Measurements from ENCODE around the gene SIRT4.

DNA sequence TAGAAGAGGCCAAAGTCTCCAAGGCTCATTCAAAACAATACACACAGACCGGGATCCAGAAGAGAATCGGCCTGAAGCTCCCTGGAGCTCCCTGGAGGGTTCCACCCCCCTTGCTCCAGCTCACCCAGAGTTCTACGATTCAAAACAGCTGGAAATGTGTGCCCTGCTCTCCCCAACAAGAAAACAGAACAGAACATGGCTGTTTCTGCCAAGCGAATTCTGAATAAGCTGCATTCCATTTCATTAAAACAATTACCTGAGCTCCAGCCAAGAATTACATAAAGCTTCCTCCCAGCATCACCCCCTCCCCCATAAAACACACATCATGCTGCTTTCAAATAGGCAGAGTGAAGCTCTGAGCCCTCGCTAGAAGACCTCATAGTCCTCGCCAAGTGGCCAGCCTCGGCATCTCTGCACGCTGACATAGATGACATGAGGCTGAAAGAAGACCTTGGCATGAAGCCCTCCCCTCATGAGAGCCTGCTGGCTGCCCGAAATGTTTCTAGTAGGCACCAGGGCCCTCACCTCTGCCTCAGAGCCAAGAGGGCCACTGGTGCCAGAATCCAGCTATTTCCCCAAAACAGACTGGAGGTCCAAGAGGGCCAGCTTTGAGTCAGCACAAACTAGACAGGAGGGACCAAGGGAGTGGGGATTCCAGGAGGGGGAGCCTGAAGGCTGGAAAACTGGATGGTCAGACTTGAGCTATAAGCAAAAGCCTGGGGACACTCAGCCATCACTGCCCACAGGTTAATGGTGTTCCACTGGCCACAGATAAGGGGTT is 44.9 kb upstream of the SIRT4 start:
- TF ChIP-seq, protein P1, sequence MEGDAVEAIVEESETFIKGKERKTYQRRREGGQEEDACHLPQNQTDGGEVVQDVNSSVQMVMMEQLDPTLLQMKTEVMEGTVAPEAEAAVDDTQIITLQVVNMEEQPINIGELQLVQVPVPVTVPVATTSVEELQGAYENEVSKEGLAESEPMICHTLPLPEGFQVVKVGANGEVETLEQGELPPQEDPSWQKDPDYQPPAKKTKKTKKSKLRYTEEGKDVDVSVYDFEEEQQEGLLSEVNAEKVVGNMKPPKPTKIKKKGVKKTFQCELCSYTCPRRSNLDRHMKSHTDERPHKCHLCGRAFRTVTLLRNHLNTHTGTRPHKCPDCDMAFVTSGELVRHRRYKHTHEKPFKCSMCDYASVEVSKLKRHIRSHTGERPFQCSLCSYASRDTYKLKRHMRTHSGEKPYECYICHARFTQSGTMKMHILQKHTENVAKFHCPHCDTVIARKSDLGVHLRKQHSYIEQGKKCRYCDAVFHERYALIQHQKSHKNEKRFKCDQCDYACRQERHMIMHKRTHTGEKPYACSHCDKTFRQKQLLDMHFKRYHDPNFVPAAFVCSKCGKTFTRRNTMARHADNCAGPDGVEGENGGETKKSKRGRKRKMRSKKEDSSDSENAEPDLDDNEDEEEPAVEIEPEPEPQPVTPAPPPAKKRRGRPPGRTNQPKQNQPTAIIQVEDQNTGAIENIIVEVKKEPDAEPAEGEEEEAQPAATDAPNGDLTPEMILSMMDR (IDR thresholded peaks at IDR 0.05; ENCODE audit: low read depth, low read length, poor library complexity, severe bottlenecking), result no peak
- TF ChIP-seq EZH2phosphoT487 (IDR thresholded peaks at IDR 0.05; ENCODE audit: borderline replicate concordance, low read length), result no peak
